ES-I3 (cell line): ENCODE measurements around the gene FGA.

ENCODE experiments used
- H3K36me3 ChIP-seq: 2 replicates; pipeline ENCODE4 v1.6.1; 2013; ENCODE audit warnings: mild to moderate bottlenecking, low read length, control low read depth, moderate library complexity; ENCODE audit not compliant: insufficient read depth
- H3K4me1 ChIP-seq: 2 replicates; pipeline ENCODE4 v1.6.1; 2013; ENCODE audit warnings: mild to moderate bottlenecking, control low read depth, low read length; ENCODE audit not compliant: insufficient read depth
- H3K9ac ChIP-seq: 2 replicates; pipeline ENCODE4 v1.6.1; 2013; ENCODE audit warnings: low read depth, mild to moderate bottlenecking, low read length, moderate library complexity
- H3K9me3 ChIP-seq: 2 replicates; pipeline ENCODE4 v1.6.1; 2013; ENCODE audit warnings: mild to moderate bottlenecking, low read length, moderate library complexity; ENCODE audit not compliant: control insufficient read depth, insufficient read depth

FGA gene

DNA sequence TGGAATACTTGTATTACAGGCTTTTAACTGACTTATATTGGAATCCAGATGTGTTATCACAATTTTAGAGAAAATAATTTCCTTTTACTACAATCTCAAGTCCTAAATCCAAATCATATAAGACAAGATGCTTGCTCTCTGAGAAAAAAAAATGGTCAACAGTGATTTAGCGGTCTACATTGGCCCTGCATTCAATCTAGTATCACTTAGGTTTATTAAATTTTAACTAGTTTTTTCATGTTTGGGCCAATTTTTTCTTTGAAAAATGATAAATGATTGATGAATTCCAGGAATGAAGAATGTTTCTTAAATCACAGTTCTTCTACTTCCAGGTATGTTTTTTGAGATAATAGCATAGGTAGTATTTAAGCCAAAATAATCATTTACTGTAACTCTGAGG is 24.7 kb upstream of the FGA start:
- no peak overlapping the region for H3K9ac ChIP-seq
- no peaks in the 10 kb centered on the region for H3K9me3 ChIP-seq
- no peaks in the 10 kb centered on the region for H3K36me3 ChIP-seq
- no peaks in the 10 kb centered on the region for H3K4me1 ChIP-seq

DNA sequence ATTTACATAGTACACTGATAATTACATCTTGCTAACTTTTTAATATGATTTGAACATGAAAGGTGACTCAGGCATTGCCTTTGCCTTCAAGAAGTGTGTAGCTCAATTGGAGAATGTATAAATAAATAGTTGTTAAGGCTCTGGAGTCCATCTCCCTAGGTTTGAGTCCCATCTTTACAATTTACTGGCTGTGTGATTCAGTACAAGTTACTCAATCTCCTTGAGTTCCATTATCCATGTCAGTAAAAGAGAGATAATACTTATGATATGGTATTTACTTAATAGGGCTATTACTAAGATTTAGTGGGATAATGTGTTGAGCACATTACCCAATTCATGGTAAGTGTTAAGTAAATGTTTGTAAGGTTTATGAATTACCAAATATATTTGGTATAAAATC is 23.8 kb upstream of the FGA start:
- no peaks in the 10 kb centered on the region for H3K36me3 ChIP-seq
- no peaks in the 10 kb centered on the region for H3K9me3 ChIP-seq
- no peaks in the 10 kb centered on the region for H3K4me1 ChIP-seq
- no peak overlapping the region for H3K9ac ChIP-seq

GRCh38 chr4:154612472-154613414 is 22.2 kb upstream of the FGA start, which contains the start of gene FGG:
FGG (minus strand) TSS chr4:154612656; CDS start chr4:154612609, 47 bp downstream.
- Histone ChIP-seq H3K9me3 (no peaks in the 10 kb centered on the region), H3K36me3 (no peaks in the 10 kb centered on the region), H3K9ac (no peak within 1 kb of the TSS), H3K4me1 (no peaks in the 10 kb centered on the region)

- H3K4me1 ChIP-seq: no peaks in the 10 kb centered on the region
- H3K36me3 ChIP-seq: no peaks in the 10 kb centered on the region
- H3K9me3 ChIP-seq: no peaks in the 10 kb centered on the region
- H3K9ac ChIP-seq: no peak overlapping the region
Observed at GRCh38 chr4:154611833-154612232, 21.3 kb upstream of the FGA start.

- H3K36me3 ChIP-seq: no peaks in the 10 kb centered on the region
- no peaks in the 10 kb centered on the region for H3K9me3 ChIP-seq
- no peaks in the 10 kb centered on the region for H3K4me1 ChIP-seq
- H3K9ac ChIP-seq: no peak overlapping the region
Observed at GRCh38 chr4:154610582-154610981, 20.0 kb upstream of the FGA start.

DNA sequence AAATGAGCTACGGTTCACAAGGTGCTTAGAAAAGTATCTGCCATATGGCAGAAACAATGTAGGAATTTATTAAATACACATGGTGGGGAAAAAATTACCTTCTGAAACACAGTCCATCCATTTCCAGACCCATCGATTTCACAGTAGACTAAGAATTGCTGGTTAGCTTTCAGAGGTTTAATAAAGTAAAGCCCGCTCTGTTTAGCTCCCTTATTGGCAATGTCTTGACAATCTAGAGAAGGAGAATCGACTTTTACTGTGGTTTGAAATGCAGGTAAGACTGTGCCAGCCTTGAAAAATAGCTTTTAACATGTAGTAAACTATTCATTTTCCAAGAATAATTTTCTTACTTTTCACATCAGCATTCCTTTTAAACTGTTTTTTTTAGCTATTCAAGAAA is 19.0 kb upstream of the FGA start:
- Histone ChIP-seq H3K36me3 (no peaks in the 10 kb centered on the region), H3K9ac (no peak overlapping the region), H3K9me3 (no peaks in the 10 kb centered on the region), H3K4me1 (no peaks in the 10 kb centered on the region)

DNA sequence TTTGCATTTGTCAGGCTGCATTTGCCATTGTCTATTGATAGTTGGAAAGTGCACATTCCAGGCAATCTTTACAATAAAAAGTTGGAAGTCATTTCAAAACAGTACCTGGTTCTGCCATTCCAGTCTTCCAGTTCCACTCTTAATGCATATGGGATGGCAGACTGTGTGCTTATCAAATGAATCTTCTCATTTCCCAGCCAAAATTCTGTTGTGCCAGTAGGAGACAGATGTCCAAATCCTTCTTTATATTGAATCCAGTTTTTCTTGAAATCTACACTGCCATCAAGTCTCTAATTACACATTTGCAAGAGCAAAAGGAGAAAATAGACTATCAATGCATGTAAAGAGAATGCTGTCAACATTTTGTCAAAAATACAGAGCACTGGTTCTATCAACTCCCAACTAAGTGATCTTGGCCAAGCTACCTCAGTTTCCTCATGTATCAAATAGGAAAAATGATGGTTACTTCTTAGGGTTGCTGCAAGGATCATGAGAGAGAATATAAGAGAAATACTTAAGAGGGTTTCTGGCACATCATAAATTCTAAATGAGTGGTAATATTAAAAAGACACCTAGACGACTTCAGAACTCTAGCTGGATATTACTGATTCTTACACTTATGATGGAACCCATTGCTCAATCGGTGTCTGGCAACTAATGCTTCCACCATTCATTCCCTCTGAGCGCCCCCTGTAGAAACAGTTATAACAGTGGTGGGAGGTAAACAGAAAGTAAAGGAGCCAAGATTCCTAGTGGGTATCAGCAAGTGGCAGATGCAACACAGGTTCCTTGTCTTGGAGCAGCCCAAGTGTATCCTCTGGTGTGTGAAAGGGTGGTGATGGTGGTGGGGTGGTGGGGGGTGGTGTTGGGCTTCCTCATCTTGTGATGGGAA is 18.1 kb upstream of the FGA start:
- Histone ChIP-seq H3K4me1 (no peaks in the 10 kb centered on the region), H3K9ac (no peak overlapping the region), H3K9me3 (no peaks in the 10 kb centered on the region), H3K36me3 (no peaks in the 10 kb centered on the region)

DNA sequence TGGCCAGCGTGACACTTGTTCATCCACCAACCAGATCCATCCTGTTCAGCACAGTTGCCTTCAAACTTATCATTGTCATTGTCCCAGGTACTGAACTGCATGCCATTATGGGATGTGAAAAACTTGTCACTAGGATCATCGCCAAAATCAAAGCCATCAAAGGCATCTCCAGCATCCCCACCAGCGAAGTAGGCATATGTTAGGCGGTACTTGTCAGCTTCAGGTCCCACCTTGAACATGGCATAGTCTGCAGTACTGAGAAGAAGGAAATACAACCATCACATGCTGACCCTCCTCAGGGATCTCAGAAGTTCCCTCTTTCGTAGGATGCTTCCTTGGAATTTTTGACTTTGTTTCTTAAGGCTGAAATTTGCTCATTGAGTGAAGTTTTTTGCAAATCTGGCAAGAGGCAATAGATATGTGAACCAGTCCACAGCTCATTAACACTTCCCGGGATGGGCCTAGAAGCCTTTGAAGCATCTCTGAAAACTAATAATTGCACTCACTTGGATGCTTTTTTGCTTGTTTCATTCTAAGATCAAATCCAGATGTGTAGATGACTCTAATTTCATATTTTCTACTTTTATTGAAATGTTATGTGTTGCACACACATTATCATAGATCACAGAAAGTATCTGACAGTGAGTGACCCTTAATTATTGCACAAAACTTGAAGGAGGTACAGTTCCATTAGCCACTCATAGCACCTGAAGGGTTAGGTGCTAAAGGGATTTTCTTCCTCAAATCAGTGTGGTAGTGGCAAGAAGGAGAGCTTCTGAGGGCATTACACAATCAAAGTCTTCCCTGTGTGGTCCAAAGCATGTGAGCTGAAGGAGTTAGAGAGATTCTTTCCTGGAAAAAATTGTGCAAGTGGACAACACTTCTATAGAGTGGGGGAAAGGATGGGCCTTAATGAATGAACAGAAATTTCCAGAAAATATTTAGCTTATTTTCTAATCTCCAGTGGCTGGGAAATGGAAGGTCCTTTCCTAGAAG is 16.5 kb upstream of the FGA start:
- Histone ChIP-seq H3K4me1 (no peaks in the 10 kb centered on the region; the same call in 1 of the 2 replicates), H3K36me3 (no peaks in the 10 kb centered on the region), H3K9ac (no peak overlapping the region), H3K9me3 (no peaks in the 10 kb centered on the region)

GRCh38 chr4:154604696-154605200 is 14.2 kb upstream of the FGA start:
- Histone ChIP-seq H3K9ac (no peak overlapping the region), H3K9me3 (no peaks in the 10 kb centered on the region), H3K4me1 (no peaks in the 10 kb centered on the region; the same call in 1 of the 2 replicates), H3K36me3 (no peaks in the 10 kb centered on the region)

DNA sequence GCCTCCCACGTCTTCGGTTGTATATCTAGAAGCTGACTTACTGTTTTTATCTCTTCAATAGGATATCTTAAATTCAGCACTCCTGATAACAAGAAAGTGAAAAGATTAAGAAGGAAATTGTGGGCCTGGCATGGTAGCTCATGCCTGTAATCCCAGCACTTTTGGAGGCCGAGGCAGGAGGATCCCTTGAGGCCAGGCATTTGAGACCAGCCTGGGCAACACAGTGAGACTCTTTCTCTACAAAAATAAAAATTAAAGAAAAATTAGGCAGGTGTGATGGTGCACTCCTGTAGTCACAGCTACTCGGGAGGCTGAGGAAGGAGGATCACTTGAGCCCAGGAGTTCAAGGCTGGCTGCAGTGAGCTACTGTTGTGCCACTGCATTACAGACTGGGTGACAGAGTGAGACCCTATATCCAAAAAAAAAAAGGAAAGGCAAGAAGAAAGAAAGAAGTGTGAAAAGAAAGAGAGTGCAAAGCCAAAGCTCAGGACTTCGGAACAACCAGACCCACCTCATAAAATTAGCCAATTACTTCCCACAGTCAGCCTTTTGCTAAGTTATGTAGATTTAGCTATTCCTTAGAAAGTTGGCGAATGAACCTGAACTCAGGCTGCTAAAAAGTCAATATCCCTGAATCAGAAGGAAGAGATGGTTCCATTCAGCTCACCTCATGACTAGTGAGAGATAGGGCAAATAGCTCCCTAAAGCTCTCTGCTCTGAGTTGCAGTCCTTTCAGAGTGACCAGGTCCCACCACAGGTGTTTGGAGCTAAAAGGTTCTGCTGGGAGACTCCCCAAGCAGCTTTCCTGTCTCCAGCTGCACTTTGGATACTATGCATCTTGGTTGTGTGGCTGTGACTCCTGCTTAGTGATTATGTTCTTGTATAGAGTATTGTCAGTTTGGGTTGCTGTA is 12.7 kb upstream of the FGA start:
- H3K36me3 ChIP-seq: no peaks in the 10 kb centered on the region
- H3K9me3 ChIP-seq: no peaks in the 10 kb centered on the region
- no peak overlapping the region for H3K9ac ChIP-seq
- no peaks in the 10 kb centered on the region; the same call in 1 of the 2 replicates for H3K4me1 ChIP-seq

DNA sequence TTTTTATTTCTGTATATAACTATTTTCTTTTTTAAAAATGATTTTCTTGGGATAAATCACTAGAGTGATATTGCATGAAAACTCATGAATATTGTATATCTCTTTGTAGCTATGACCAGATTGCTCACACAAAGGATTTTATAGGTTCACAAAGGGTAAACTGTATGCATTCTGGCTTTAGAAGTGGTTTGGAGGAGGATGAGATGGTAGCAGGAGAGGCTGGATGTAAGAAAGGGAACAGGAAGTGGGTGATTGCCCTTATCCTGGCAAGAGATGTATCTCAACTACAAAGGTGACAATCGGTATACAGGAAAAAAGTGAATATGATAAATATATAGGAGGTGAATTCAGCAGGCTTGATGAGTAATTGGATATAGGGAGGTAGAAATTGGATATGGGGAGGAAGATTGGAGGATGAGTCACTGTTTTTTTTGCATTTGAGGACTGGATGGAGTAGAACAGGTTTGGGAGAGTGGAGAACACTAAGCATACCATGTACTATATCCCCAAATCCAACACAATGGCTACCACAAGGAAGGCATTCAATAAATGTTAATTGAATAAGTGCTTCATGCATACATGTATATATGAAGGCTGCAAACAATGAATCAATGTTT is 12.0 kb upstream of the FGA start:
- Histone ChIP-seq H3K9ac (no peak overlapping the region), H3K4me1 (no peaks in the 10 kb centered on the region; the same call in 1 of the 2 replicates), H3K9me3 (no peaks in the 10 kb centered on the region), H3K36me3 (no peaks in the 10 kb centered on the region)
